GM12872 (cell line): ENCODE data around the gene PIGX.

Experiments
- CTCF ChIP-seq: IDR thresholded peaks from 3 replicates; pipeline ENCODE4 v1.5.1; 2011; ENCODE audit warnings: low read depth, mild to moderate bottlenecking, low read length, moderate library complexity; ENCODE audit not compliant: insufficient read depth

The PIGX gene

GRCh38 chr3:196677353-196677752, 34.8 kb upstream of the PIGX start:
- TF ChIP-seq CTCF: no peak

- no peak for TF ChIP-seq CTCF
These were observed 34.2 kb upstream of the PIGX start for GRCh38 chr3:196677931-196678330.

GRCh38 chr3:196684548-196685407, 27.4 kb upstream of the PIGX start:
- TF ChIP-seq CTCF: peak; percentile 76

GRCh38 chr3:196686436-196686835, 25.7 kb upstream of the PIGX start:
- no peak for TF ChIP-seq CTCF

GRCh38 chr3:196688349-196688748, 23.8 kb upstream of the PIGX start:
- TF ChIP-seq CTCF: no peak

- TF ChIP-seq CTCF: no peak
These were observed 22.1 kb upstream of the PIGX start for GRCh38 chr3:196689941-196690660.

GRCh38 chr3:196691386-196691785, 20.8 kb upstream of the PIGX start:
- no peak for TF ChIP-seq CTCF
